ENCODE results near the gene EPC1.

The EPC1 gene

GRCh38 chr10:32226624-32227023 lies 120.3 kb downstream of the EPC1 start:
- no peak for TF ChIP-seq TAF1 (IDR thresholded peaks at IDR 0.05; ENCODE audit: low read depth)
- no peak for TF ChIP-seq YY1 (IDR thresholded peaks at IDR 0.05; ENCODE audit: low read depth)
- TF ChIP-seq RAD21 (IDR thresholded peaks at IDR 0.05; ENCODE audit: low read depth) = no peak
- no peak for TF ChIP-seq CREB1 (IDR thresholded peaks at IDR 0.05; ENCODE audit: low read depth)
- TF ChIP-seq ZBTB7A (IDR thresholded peaks at IDR 0.05; ENCODE audit: low read depth) = no peak
- no peak for TF ChIP-seq REST (IDR thresholded peaks at IDR 0.05; ENCODE audit: low read depth)
- no peak for TF ChIP-seq FOXM1 (IDR thresholded peaks at IDR 0.05; ENCODE audit: borderline replicate concordance, low read depth)
- TF ChIP-seq CEBPB (IDR thresholded peaks at IDR 0.05) = no peak
- no peak for TF ChIP-seq TCF12 (IDR thresholded peaks at IDR 0.05; ENCODE audit: low read depth)

- TF ChIP-seq EGR1 (IDR thresholded peaks at IDR 0.05) = no peak
- TF ChIP-seq TEAD4 (IDR thresholded peaks at IDR 0.05) = no peak
- TF ChIP-seq USF1 (IDR thresholded peaks at IDR 0.05) = no peak
Measured at GRCh38 chr10:32225976-32226375, 121.0 kb downstream of the EPC1 start.
